Right kidney (tissue), 1 donor: ENCODE data around the gene MYO1H.

Experiments
- DNase-seq: peaks from one replicate; pipeline ENCODE4 v3.0.0-alpha.2; 2016

Gene MYO1H

GRCh38 chr12:109493938-109494337 lies 146.2 kb downstream of the MYO1H start:
- DNase-seq: no peak

GRCh38 chr12:109494348-109494881 lies 146.7 kb downstream of the MYO1H start:
- DNase-seq: no peak

GRCh38 chr12:109495012-109495411 lies 147.3 kb downstream of the MYO1H start:
- no peak for DNase-seq

DNA sequence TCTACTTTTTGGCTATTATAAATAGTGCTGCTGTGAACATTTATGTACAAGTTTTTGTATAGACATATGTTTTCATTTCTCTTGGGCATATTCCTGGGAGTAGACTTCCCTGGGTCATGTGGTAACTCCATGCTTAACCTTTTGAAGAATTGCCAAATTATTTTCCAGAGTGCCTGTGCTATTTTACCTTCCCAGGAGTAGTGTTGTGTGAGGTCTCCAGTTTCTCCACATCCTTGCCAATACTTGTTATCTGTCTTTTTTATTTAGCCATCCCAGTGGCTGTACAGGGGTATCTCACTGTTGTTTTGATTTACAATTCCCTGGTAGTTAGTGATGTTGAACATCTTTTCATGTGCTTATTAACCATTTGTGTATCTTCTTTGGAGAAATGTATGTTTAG lies 148.6 kb downstream of the MYO1H start:
- no peak for DNase-seq

GRCh38 chr12:109497675-109498074 lies 150.0 kb downstream of the MYO1H start:
- DNase-seq: no peak
